Measurements from ENCODE around the gene AAGAB. TPM values are rescaled to one million over a fixed set of nuclear protein-coding genes. Genes with fewer than 3 reads are reported as not detected.

The AAGAB gene
- total RNA-seq, 4 donors from 2014 or later = 39.7 to 343 (median 54.1) TPM

GRCh38 chr15:67178569-67179210 lies 75.8 kb downstream of the AAGAB start:
- no peak overlapping the region for H3K4me3 ChIP-seq
- peaks cover 0 to 36% (median 21%) of the 10 kb centered on the region in 4 donors for H3K4me1 ChIP-seq
- peak overlapping the region; percentile 36 to 66 (median 54) for H3K27ac ChIP-seq
- TF ChIP-seq POLR2AphosphoS5 (IDR thresholded peaks at IDR 0.05) = peak in 2 of 3 donors; percentile 39 to 45
- TF ChIP-seq EP300 (IDR thresholded peaks at IDR 0.05; ENCODE audit: low read depth) = no peak
- DNase-seq = no peak
- intact Hi-C loops (cut with DNase I; ENCODE audit: low total_unique reads) (no loop called here), in situ Hi-C loops (cut with MboI; ENCODE audit: low pct_ligation_motif_present in 1 of 4, low pct_unique_long_range_greater_than_20kb in 1 of 4, low sequenced_read_pairs in 3 of 4) (no loop called here)
- no peaks in the 10 kb centered on the region for H3K27me3 ChIP-seq
- 76 to 85% methylated on average over 4 to 11 of the region's 11 CpGs for WGBS, 2 donors (ENCODE audit: low coverage in 1 of 2)
- no peaks in the 10 kb centered on the region for H3K36me3 ChIP-seq
- H3K9me3 ChIP-seq = no peaks in the 10 kb centered on the region

GRCh38 chr15:67177752-67178151 lies 76.7 kb downstream of the AAGAB start:
- Histone ChIP-seq H3K4me1 (peaks cover 0 to 36% (median 21%) of the 10 kb centered on the region in 4 donors), H3K27ac (peak overlapping the region; percentile 36 to 66 (median 54)), H3K36me3 (no peaks in the 10 kb centered on the region), H3K4me3 (no peak overlapping the region), H3K27me3 (no peaks in the 10 kb centered on the region), H3K9me3 (no peaks in the 10 kb centered on the region)
- DNase-seq = no peak
- TF ChIP-seq EP300 (IDR thresholded peaks at IDR 0.05; ENCODE audit: low read depth) (no peak), POLR2A (IDR thresholded peaks at IDR 0.05) (no peak), CTCF (IDR thresholded peaks at IDR 0.05) (no peak), POLR2AphosphoS5 (IDR thresholded peaks at IDR 0.05) (no peak)
- WGBS, 2 donors (ENCODE audit: low coverage in 1 of 2) = 67 to 71% methylated on average over 4 to 6 of the region's 6 CpGs
- in situ Hi-C loops (cut with MboI; ENCODE audit: low pct_ligation_motif_present in 1 of 4, low pct_unique_long_range_greater_than_20kb in 1 of 4, low sequenced_read_pairs in 3 of 4) = no loop called here
- intact Hi-C loops (cut with DNase I; ENCODE audit: low total_unique reads) = loop anchor here (1.0 kb wide), 1 partner anchor 10 kb away; no protein-coding TSS in a partner anchor

- intact Hi-C loops (cut with DNase I; ENCODE audit: low total_unique reads) = no loop called here
- in situ Hi-C loops (cut with MboI; ENCODE audit: low pct_ligation_motif_present in 1 of 4, low pct_unique_long_range_greater_than_20kb in 1 of 4, low sequenced_read_pairs in 3 of 4) = no loop called here
- no peaks in the 10 kb centered on the region for H3K27me3 ChIP-seq
- WGBS, 2 donors (ENCODE audit: low coverage in 1 of 2) = 64 to 71% methylated on average over 6 to 14 of the region's 14 CpGs
- peak overlapping the region; percentile 13 to 62 (median 51) for H3K27ac ChIP-seq
- H3K4me1 ChIP-seq = peaks cover 0 to 36% (median 21%) of the 10 kb centered on the region in 4 donors
- no peaks in the 10 kb centered on the region for H3K9me3 ChIP-seq
- no peak overlapping the region for H3K4me3 ChIP-seq
- DNase-seq = no peak
- TF ChIP-seq CTCF (IDR thresholded peaks at IDR 0.05) = no peak
- no peak for TF ChIP-seq EP300 (IDR thresholded peaks at IDR 0.05; ENCODE audit: low read depth)
- TF ChIP-seq POLR2A (IDR thresholded peaks at IDR 0.05) = no peak
- TF ChIP-seq POLR2AphosphoS5 (IDR thresholded peaks at IDR 0.05) = no peak
- no peaks in the 10 kb centered on the region for H3K36me3 ChIP-seq
These were observed 78.1 kb downstream of the AAGAB start for GRCh38 chr15:67176195-67176971.

- Histone ChIP-seq H3K27ac (peak overlapping the region; percentile 13 to 62 (median 51)), H3K36me3 (no peaks in the 10 kb centered on the region), H3K27me3 (no peaks in the 10 kb centered on the region), H3K4me3 (no peak overlapping the region), H3K4me1 (peaks cover 0 to 36% (median 21%) of the 10 kb centered on the region in 4 donors), H3K9me3 (no peaks in the 10 kb centered on the region)
- intact Hi-C loops (cut with DNase I; ENCODE audit: low total_unique reads) = no loop called here
- TF ChIP-seq POLR2A (IDR thresholded peaks at IDR 0.05) (no peak), CTCF (IDR thresholded peaks at IDR 0.05) (no peak), POLR2AphosphoS5 (IDR thresholded peaks at IDR 0.05) (peak in 1 of 3 donors; percentile 40), EP300 (IDR thresholded peaks at IDR 0.05; ENCODE audit: low read depth) (no peak)
- 68% methylated on average over 10 of the region's 11 CpGs; no CpG with 5 or more reads in 1 of the 2 donors for WGBS, 2 donors (ENCODE audit: low coverage in 1 of 2)
- in situ Hi-C loops (cut with MboI; ENCODE audit: low pct_ligation_motif_present in 1 of 4, low pct_unique_long_range_greater_than_20kb in 1 of 4, low sequenced_read_pairs in 3 of 4) = no loop called here
- DNase-seq = peak; percentile 36
These were observed 78.8 kb downstream of the AAGAB start for GRCh38 chr15:67175643-67176071.
